Endothelial cell (in vitro differentiated cells): ENCODE data around the gene GSN. TPM values are rescaled to one million over a fixed set of nuclear protein-coding genes. Genes with fewer than 3 reads are reported as not detected.
A peak's percentile ranks its signal among the peaks of the same experiment; 100 is the strongest.

Source experiments
- DNase-seq: peaks from one replicate; pipeline ENCODE4 v3.0.0; 2021; ENCODE audit warnings: low spot score
- H3K27ac Mint-ChIP-seq: one replicate; pipeline ENCODE4 v1.8.0; 2021; ENCODE audit warnings: mixed read lengths, inconsistent platforms; ENCODE audit not compliant: unreplicated experiment
- H3K27me3 Mint-ChIP-seq: one replicate; pipeline ENCODE4 v1.8.0; 2021; ENCODE audit warnings: mild to moderate bottlenecking, moderate library complexity, mixed read lengths, inconsistent platforms; ENCODE audit not compliant: unreplicated experiment
- H3K36me3 Mint-ChIP-seq: one replicate; pipeline ENCODE4 v1.8.0; 2021; ENCODE audit warnings: mild to moderate bottlenecking, low read depth, mixed read lengths, inconsistent platforms; ENCODE audit not compliant: unreplicated experiment
- H3K4me1 Mint-ChIP-seq: one replicate; pipeline ENCODE4 v1.8.0; 2021; ENCODE audit warnings: mild to moderate bottlenecking, mixed read lengths, inconsistent platforms; ENCODE audit not compliant: unreplicated experiment
- H3K4me3 Mint-ChIP-seq: one replicate; pipeline ENCODE4 v1.8.0; 2021; ENCODE audit warnings: mild to moderate bottlenecking, mixed read lengths, inconsistent platforms; ENCODE audit not compliant: unreplicated experiment
- H3K9me3 Mint-ChIP-seq: one replicate; pipeline ENCODE4 v1.8.0; 2021; ENCODE audit warnings: mixed read lengths, inconsistent platforms; ENCODE audit not compliant: unreplicated experiment
- total RNA-seq: library from RNA; stranded (reverse); fragmentation: NEBNext Ultra II Directional; extraction: Animal tissue kit (Norgen Biotek cat#: 25700); gene quantifications from one replicate; pipeline ENCODE4 v1.2.1, GENCODE V29; 2021; ENCODE audit not compliant: unreplicated experiment
- TF ChIP-seq, protein P1 (sequence below): fragments of 200-600 bp; sonication (generic); IDR thresholded peaks from one replicate; pipeline ENCODE4 v1.5.0; 2021; ENCODE audit warnings: antibody characterized with exemption; ENCODE audit not compliant: unreplicated experiment

Gene GSN
- total RNA-seq, 1 donor from 2014 or later, result 205 TPM

- Mint-ChIP-seq H3K4me3 (no peak overlapping the region), H3K9me3 (no peaks in the 10 kb centered on the region), H3K36me3 (peaks cover 27% of the 10 kb centered on the region), H3K27me3 (no peaks in the 10 kb centered on the region), H3K4me1 (no peaks in the 10 kb centered on the region), H3K27ac (no peak overlapping the region)
- TF ChIP-seq, protein P1, sequence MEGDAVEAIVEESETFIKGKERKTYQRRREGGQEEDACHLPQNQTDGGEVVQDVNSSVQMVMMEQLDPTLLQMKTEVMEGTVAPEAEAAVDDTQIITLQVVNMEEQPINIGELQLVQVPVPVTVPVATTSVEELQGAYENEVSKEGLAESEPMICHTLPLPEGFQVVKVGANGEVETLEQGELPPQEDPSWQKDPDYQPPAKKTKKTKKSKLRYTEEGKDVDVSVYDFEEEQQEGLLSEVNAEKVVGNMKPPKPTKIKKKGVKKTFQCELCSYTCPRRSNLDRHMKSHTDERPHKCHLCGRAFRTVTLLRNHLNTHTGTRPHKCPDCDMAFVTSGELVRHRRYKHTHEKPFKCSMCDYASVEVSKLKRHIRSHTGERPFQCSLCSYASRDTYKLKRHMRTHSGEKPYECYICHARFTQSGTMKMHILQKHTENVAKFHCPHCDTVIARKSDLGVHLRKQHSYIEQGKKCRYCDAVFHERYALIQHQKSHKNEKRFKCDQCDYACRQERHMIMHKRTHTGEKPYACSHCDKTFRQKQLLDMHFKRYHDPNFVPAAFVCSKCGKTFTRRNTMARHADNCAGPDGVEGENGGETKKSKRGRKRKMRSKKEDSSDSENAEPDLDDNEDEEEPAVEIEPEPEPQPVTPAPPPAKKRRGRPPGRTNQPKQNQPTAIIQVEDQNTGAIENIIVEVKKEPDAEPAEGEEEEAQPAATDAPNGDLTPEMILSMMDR, result no peak
- DNase-seq, result no peak
These were observed 50.8 kb downstream of the GSN start for GRCh38 chr9:121318631-121319382.

- no peaks in the 10 kb centered on the region for H3K4me1 Mint-ChIP-seq
- TF ChIP-seq, protein P1, result no peak
- H3K27ac Mint-ChIP-seq, result no peak overlapping the region
- no peaks in the 10 kb centered on the region for H3K27me3 Mint-ChIP-seq
- H3K9me3 Mint-ChIP-seq, result no peaks in the 10 kb centered on the region
- peaks cover 27% of the 10 kb centered on the region for H3K36me3 Mint-ChIP-seq
- no peak overlapping the region for H3K4me3 Mint-ChIP-seq
- no peak for DNase-seq
These were observed 51.4 kb downstream of the GSN start for GRCh38 chr9:121319383-121319780.

- peaks cover 38% of the 10 kb centered on the region for H3K36me3 Mint-ChIP-seq
- no peak overlapping the region for H3K4me3 Mint-ChIP-seq
- peaks cover 3% of the 10 kb centered on the region for H3K4me1 Mint-ChIP-seq
- no peak for DNase-seq
- H3K27me3 Mint-ChIP-seq, result peaks cover 3% of the 10 kb centered on the region
- TF ChIP-seq, protein P1, result no peak
- H3K9me3 Mint-ChIP-seq, result no peaks in the 10 kb centered on the region
- H3K27ac Mint-ChIP-seq, result no peak overlapping the region
These were observed 53.1 kb downstream of the GSN start for GRCh38 chr9:121321016-121321503.

- Mint-ChIP-seq H3K9me3 (no peaks in the 10 kb centered on the region), H3K27ac (no peak overlapping the region), H3K4me3 (peak overlapping the region; percentile 68), H3K27me3 (peaks cover 3% of the 10 kb centered on the region), H3K36me3 (peaks cover 33% of the 10 kb centered on the region), H3K4me1 (peaks cover 3% of the 10 kb centered on the region)
- DNase-seq, result no peak
- TF ChIP-seq, protein P1, result no peak
These were observed 54.2 kb downstream of the GSN start for GRCh38 chr9:121322037-121322736.
